Activated naive CD4-positive, alpha-beta T cell treated with anti-CD3 and anti-CD28 coated beads, Interleukin-2, amount 50 U/mL, for 72 hours (primary cell): ENCODE data around the gene PPY. TPM values are rescaled to one million over a fixed set of nuclear protein-coding genes. Genes with fewer than 3 reads are reported as not detected.
A peak's percentile ranks its signal among the peaks of the same experiment; 100 is the strongest.

Experiments used
- ATAC-seq, 2 donors: fragments of 150-1000 bp; cut with Tn5 transposase; 2 replicates each; pipeline ENCODE4 v1.10.0; 2021; ENCODE audit warnings: mild to moderate bottlenecking in 2 of 2, moderate library complexity in 2 of 2
- DNase-seq, 2 donors: peaks; one replicate each; pipeline ENCODE4 v3.0.0; 2021 to 2022; ENCODE audit warnings: low spot score in 2 of 2
- H3K27ac Mint-ChIP-seq, 2 donors: one replicate each; pipeline ENCODE4 v1.8.0; 2022; ENCODE audit warnings: mild to moderate bottlenecking in 2 of 2, mixed read lengths in 2 of 2
- H3K36me3 Mint-ChIP-seq, 2 donors: one replicate each; pipeline ENCODE4 v1.8.0; 2022; ENCODE audit warnings: mixed read lengths in 2 of 2
- H3K9me3 Mint-ChIP-seq, 2 donors: one replicate each; pipeline ENCODE4 v1.8.0; 2022; ENCODE audit warnings: mixed read lengths in 2 of 2
- total RNA-seq, 2 donors: library from RNA; stranded (reverse); gene quantifications; one replicate each; pipeline ENCODE4 v1.2.3, GENCODE V29; 2022

PPY gene
- total RNA-seq, 2 donors from 2014 or later: not detected

DNA sequence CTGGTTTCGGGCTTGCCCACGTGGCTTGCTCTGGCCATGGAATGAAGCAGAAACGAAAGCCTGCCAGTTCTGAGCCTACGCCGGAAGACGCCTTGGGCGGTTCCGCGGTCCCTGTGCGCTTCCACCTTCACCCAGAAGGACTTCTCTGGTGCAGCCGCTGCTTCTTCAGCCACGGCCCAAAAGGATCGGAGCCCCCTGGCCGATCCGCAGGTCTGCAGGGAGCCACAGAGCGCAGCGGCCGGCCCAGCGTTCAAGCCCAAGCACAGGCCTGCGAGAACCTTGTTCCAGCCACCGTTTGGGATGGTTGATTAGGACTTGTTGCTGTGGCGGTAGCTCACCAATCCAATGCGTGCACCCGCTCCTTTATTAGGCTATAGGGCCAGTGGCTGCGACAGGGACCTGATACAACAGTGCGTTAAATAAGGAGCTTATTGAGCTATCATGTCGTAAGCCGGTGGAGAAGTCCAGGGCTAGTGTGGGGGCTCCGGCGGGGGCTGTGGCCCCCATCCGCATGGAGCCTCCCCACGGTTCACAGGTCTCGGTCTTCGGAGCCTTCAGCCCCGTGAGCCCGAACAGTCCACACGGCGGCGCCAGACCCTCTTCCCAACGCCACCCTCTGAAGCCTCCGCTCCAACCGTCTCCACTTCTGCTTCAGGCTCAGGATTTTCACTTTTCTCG lies 24.8 kb downstream of the PPY start:
- DNase-seq (peak; percentile 51 to 64), ATAC-seq (peak; percentile 85 to 89)
- H3K36me3 Mint-ChIP-seq: no peaks in the 10 kb centered on the region
- H3K9me3 Mint-ChIP-seq: no peaks in the 10 kb centered on the region
- peak overlapping the region; percentile 32 to 44 for H3K27ac Mint-ChIP-seq

DNA sequence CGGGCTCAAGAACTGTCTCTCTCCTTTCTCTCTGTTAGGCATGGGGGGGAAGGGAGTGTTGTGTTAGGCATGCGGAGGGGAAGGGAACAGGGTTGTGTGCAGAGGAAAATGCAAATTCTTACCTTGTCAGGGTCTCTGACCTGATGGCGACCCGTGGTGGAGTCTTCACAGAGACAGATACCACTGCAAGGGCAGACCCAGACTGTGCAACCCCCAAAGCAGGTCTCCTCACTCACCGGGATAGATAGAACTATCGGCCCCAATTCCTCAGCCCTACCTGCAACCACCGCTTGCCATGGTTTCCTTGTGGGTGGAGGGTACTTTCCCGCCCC lies 25.3 kb downstream of the PPY start:
- Mint-ChIP-seq H3K27ac (peak overlapping the region in 1 of 2 donors; percentile 44), H3K36me3 (no peaks in the 10 kb centered on the region), H3K9me3 (no peaks in the 10 kb centered on the region)
- DNase-seq: no peak
- ATAC-seq: peak in 1 of 2 donors; percentile 50

DNA sequence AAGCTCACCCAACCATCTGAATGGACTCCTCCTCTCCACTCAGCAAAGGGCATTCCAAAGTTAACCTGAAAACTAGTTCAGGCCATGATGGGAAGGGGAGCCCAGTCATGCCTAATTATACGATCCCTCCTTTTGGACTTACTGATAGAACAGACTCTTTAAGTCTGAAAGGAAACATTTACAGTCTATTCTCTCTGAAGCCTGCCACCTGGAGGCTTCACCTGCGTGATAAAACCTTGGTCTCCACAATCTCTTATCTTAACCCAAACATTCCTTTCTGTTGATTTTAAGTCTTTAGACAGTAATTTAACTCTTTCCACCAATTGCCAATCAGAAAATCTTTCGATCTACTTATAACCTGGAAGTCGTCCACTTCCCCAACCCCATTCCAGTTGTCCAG lies 25.9 kb downstream of the PPY start:
- no peak overlapping the region for H3K27ac Mint-ChIP-seq
- ATAC-seq (no peak), DNase-seq (no peak)
- no peaks in the 10 kb centered on the region for H3K36me3 Mint-ChIP-seq
- H3K9me3 Mint-ChIP-seq: no peaks in the 10 kb centered on the region

DNA sequence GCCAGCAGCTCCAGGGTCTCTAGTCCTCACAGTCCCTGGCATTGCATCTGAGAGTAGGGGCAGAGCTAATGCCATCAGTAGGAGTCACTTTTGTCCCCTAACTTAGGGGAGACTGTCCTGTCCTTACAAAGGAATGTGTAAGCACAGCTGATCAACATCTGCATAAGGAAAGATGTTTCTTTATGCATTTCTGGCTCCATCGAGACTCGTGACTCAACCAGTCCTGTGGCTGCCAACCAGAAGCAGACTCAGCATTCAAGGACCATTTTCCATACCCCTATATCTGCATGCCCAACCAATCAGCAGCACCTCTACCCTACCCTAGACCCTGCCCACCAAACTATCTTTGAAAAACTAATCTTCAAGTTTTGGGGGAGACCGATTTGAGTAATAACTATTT lies 26.7 kb downstream of the PPY start:
- no peak overlapping the region for H3K27ac Mint-ChIP-seq
- no peaks in the 10 kb centered on the region for H3K9me3 Mint-ChIP-seq
- DNase-seq: no peak
- no peaks in the 10 kb centered on the region for H3K36me3 Mint-ChIP-seq
- no peak for ATAC-seq

DNA sequence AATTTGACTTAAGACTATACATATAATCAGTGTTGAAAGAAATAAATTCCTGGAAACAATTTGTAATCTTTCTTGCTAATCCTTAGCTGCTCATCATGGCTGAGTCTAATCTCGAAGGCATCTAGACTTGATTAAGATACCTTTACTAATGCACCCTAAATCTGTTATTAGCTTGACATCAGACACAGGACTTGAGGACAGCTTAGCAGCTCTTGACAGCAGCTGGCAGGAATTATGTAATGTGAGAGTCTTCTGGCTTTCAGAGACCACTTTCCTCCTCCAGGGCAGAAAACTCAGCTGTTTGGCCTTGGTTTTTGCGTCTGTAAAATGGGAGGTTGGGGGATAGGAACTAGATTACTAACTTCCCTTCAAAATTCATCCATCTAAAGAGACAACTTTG lies 27.8 kb downstream of the PPY start:
- DNase-seq: no peak
- Mint-ChIP-seq H3K36me3 (no peaks in the 10 kb centered on the region), H3K27ac (no peak overlapping the region), H3K9me3 (no peaks in the 10 kb centered on the region)
- no peak for ATAC-seq

DNA sequence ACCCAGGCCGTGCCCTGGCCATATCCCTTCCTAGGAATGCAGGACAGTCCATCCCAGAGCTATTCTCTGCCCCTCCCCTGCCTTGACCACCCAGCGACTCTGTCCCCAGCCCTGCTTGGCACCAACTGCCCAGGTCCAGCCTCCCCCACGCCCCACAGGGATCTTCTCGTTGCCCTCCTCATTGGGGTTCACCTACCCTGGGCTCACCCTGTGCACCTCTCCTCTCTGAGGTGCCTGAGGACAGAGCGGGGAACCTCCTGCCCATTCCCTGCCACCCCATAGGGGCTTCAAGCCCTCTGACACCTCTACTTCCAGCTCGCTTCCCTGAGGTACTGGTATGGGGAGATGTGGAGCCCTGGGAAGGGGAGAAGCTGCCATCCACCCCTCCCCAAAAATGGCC lies 28.7 kb downstream of the PPY start:
- no peak for ATAC-seq

DNA sequence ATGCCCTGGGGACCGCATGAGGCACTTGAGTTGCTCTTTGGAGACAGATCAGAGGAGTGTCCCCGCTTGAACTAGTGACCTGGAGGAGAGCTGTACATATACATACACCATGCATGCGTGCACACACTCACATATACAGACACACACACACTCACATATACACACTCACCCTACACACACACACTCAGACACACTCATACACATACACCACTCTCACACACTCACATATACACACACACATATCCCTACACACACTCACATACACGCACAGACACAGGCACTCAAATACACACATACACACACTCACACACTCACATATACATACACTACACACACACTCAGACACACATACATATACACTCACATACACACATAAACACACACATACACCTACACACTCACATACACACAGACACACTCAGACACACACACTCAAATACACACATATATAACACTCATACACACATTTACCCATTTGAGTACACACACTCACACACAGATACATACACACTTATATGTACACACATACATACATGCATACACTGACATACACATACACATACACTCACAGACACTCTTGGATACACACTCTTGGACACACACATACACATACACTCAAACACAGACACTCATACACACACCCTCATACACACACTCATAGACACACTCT lies 29.5 kb downstream of the PPY start:
- no peaks in the 10 kb centered on the region for H3K9me3 Mint-ChIP-seq
- H3K27ac Mint-ChIP-seq: no peak overlapping the region
- DNase-seq (no peak), ATAC-seq (no peak)
- H3K36me3 Mint-ChIP-seq: no peaks in the 10 kb centered on the region

More for the DNA sequence above, 28.7 kb downstream of the PPY start:
- Mint-ChIP-seq H3K9me3 (no peaks in the 10 kb centered on the region), H3K27ac (no peak overlapping the region), H3K36me3 (no peaks in the 10 kb centered on the region)
- DNase-seq: no peak

DNA sequence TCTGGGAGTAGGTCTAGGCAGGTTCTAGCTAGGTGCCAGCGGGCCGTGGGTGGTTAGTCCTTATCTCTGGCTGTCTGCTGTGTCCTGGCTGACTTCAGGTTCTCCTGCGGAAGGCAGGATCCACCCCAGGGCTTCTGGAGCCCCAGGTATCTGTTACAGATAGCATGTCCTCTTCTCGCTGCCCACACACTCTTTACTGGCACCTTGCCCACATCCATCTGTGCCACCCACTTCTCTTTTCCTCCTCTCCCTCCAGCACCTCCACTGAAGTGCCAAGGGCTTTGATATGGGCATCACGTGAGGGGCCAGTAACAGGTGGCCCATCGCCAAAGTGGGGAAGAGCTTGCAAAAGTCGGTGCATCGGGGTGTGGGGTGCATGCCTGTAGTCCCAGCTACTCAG lies 30.4 kb downstream of the PPY start:
- ATAC-seq (no peak), DNase-seq (no peak)
- no peaks in the 10 kb centered on the region for H3K36me3 Mint-ChIP-seq

DNA sequence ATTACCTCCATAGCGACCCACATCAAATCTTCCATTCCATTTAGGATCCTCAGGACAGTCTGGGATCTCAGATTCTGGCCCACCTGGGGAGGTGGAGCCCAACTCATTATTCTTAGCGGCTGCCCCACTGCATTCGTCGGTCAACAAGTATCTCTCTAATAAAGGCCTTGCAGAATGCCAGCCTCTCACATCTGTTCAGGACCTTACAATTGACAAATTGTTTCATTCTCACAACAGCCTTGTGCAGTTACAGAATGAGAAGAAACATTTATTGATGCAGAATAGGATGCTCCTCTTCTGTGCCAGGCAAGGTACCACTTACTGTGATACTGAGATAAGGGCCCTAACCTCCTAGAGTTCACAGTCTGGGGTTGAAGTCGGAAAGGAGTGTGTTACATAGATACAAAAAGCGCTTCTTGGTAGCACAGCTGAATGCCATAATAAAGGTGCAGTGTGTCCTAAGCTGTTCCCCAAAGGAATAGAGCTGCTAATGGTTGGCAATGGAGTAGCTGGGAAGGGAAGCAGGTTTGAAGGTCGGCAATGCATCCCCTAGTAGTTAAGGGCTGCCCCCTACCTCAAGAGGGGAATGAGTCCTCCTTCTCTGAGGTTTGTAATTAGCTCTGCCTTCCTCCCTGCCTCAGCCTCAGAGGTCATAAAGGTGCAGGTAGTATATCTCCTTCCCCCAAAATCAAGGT lies 32.6 kb downstream of the PPY start:
- ATAC-seq (no peak), DNase-seq (no peak)
- H3K36me3 Mint-ChIP-seq: no peaks in the 10 kb centered on the region
- H3K27ac Mint-ChIP-seq: no peak overlapping the region
- H3K9me3 Mint-ChIP-seq: no peaks in the 10 kb centered on the region

More for the DNA sequence above, 30.4 kb downstream of the PPY start:
- Mint-ChIP-seq H3K9me3 (no peaks in the 10 kb centered on the region), H3K27ac (no peak overlapping the region)

DNA sequence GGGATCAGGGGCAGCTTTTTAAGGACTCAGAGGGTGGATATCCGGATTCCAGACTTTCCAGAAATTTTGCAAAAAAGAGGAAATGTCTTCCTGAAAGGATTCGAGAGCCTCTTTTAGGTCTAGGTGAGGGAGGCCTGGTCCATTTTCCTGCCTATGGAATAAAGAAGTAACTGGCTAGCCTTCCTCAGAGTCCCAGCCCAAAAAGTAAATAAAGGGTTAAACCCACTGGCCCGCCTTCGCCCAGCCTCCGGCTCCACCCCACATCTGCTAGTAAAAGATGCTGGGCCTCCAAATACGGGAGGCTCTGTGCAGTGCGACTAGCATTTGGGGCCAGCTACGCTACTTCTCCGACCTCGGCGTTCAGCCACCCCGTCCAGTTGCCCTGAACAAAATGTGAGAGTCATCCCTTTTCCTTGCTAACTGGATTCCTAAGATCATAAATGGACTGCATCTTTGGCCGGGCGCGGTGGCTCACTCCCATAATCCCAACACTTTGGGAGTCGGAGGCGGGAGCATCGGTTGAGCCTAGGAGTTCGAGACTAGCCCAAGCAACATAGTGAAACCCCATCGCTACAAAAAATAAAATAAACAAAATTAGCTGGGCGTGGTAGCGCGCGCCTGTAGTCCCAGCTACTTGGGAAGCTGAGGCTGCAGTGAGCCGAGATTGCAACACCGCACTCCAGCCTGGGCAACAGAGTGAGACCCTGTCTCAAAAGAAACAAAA lies 34.1 kb downstream of the PPY start:
- DNase-seq: peak in 1 of 2 donors; percentile 57
- Mint-ChIP-seq H3K36me3 (no peaks in the 10 kb centered on the region), H3K9me3 (no peaks in the 10 kb centered on the region), H3K27ac (no peak overlapping the region)
- ATAC-seq: peak in 1 of 2 donors; percentile 60

DNA sequence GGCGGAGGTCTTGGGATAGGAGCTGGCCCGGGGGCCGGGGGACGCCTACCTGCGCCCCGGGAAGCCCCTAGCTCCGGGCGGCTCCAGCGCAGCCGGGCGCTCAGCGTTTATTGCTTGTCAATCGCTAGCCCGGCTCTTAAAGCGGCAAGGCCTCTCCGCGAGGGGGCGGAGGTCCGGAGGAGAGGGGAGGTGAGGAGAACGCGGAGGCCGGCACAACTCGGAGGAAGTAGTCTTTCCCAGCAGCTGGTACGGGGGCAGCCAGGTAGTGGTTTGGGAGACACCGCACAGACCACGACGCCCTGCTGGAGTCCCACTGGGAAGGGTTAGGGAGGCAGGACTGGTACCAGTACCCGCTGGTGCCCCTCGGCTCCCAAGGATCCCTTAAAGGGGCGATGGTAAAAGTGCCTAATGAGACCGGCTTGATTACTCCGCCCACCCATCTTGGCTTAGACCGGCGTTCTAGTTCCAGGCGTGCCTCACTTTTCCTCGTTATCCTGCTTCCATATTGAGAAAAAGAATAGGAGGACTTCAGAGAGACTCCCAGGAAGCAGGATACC lies 34.8 kb downstream of the PPY start, which contains the start of gene MPP2:
Gene MPP2, minus strand, starts transcription at position 112 of the 557 bp plus-strand sequence. CDS start 3,076 bp downstream, outside the sequence.
- Mint-ChIP-seq H3K27ac (peak within 1 kb of the TSS in 1 of 2 donors; percentile 41), H3K9me3 (no peaks in the 10 kb centered on the region), H3K36me3 (no peaks in the 10 kb centered on the region)
- ATAC-seq (peak; percentile 63 to 74), DNase-seq (peak in 1 of 2 donors; percentile 63)

DNA sequence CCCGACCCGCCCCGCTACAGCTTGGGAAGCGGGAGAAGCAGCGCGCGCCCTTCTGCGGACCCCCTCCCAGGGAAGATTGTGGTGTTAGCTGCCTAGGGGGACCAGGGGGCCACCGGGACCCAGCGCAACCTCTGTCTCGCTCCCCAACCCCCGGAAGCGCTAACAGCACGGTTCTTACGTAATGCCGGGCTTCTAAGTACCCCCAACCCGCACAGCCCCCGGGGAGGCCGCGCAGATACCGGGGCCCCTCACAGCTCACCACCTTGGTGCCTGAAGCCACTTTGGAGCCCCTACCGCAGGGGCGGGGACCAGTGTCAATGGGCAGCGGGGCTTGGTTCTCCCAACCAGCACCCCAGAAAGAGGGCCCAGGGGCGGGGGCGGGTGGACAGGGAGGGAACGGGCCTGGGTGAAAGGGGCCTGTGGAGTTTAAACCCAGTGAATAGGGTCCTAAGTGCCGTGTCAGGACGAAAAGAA lies 35.3 kb downstream of the PPY start:
- peak overlapping the region in 1 of 2 donors; percentile 41 for H3K27ac Mint-ChIP-seq
- H3K36me3 Mint-ChIP-seq: no peaks in the 10 kb centered on the region
- ATAC-seq (peak; percentile 26 to 29), DNase-seq (no peak)
- H3K9me3 Mint-ChIP-seq: no peaks in the 10 kb centered on the region

DNA sequence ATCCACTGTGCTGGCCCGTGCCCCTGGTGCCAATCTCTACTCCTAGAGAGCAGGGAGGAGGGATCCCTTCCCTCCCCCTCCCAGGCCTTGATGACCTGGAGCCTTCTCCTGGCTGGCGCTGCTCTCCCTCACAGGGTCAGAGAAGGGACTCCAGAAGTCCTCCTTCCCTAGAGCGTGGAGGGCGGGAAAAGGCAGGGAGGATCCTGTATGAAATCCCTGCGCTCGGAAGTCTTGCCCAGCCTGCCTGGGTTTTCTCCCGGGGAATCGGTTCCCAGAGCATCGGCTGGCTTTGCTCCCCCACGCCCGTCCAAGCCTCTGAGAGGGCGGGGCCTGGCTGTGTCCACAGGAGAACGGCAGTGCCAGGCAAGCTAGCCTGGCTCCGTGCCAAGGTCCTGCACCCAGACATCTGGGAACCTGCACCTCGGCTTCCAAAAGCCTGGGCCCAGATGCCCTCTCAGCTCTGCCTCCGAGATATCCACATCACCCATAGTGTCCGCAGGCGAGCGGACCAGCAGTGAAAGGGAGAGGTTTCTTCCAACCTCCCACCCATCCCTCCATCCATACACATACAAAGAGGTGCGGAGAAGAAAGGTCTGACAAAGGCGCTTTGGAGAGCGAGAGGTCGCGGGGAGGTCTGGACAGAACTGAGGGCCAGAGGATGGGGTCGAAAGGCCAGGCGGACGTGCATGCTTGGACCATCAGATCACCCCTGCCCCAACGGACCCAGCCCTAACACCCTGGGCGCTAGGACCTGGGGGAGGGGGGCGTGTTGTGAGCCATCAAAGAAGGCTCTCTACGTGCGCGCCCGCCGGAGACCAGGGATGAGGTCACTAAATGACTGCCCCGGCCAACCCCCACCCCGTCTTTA lies 36.1 kb downstream of the PPY start:
- Mint-ChIP-seq H3K27ac (no peak overlapping the region), H3K9me3 (no peaks in the 10 kb centered on the region), H3K36me3 (no peaks in the 10 kb centered on the region)
- ATAC-seq (peak; percentile 24 to 68), DNase-seq (peak in 1 of 2 donors; percentile 49)

DNA sequence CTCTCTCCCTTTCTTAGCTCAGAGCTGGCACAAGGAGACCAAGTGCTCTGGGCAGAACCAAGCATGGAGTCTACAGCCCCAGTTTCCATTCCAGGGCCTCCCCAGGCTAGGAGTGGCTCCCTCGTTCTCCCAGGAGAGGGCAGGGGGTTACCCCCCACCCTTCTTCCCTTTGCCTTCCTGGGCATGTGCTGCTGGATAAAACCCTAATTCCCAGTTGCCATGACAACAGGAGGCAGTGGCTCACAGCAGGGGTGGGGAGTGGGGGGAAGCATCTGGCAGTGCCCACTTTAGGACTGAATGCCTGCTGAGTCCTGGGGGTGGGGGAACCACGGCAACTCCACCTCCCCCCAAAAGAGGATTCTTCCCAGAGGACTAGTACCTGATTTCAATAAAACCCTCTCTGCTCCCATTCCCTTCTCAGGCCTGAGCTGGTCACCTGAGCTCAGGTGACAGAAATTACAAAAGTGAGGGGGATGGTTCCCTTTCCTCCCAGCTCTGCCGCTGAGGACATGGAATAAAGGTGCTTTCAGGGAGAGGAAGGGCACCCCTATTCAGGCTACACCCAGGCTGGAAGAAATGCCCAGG lies 36.8 kb downstream of the PPY start:
- Mint-ChIP-seq H3K9me3 (no peaks in the 10 kb centered on the region), H3K36me3 (no peaks in the 10 kb centered on the region), H3K27ac (no peak overlapping the region)
- DNase-seq (no peak), ATAC-seq (no peak)

DNA sequence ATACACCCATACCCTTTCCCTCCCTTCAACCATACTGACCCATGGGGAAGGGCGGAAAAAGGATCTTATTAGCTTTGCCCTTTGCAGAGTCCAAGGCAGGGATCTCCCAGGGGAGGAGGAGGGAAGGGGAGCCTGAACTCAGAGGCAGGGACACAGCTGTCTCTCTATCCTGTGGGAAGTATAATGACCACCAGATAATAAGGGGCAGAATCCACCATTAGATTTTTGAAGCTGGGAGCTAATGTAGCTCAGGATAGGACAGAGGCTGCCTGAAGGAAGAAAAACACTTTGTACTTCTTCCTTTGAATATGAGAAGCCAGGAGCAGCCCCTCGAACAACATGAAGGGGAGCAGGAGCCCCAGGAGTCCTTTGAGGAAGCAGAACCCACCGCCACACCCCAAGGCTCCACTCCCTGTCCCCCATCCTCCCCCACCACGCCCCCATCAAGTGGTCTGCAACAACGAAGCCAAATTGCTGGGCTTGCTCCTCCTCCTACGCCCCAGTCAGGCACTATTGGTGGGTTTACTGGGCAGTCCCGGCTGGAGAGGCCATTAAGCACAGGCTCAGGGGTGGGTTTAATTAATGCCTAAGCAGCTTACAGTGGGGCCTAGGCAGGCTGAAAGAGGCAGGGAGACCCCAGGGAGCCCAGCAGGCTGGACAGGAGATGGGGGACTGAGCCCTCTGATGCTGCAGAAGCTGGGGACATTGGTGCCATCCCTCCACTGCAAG lies 40.3 kb downstream of the PPY start:
- Mint-ChIP-seq H3K9me3 (no peaks in the 10 kb centered on the region), H3K36me3 (no peaks in the 10 kb centered on the region), H3K27ac (no peak overlapping the region)
- ATAC-seq (no peak), DNase-seq (no peak)
